GM23338 (cell line): ENCODE data around the gene REPIN1. TPM values are rescaled to one million over a fixed set of nuclear protein-coding genes. Genes with fewer than 3 reads are reported as not detected.

ENCODE experiments used
- ATAC-seq: fragments of 200-7000 bp; cut with Tn5 transposase; 3 replicates; pipeline ENCODE4 v1.9.1; 2020
- DNase-seq: peaks from one replicate; pipeline ENCODE4 v3.0.0-alpha.2; 2015; ENCODE audit warnings: low spot score
- H2AFZ ChIP-seq: fragments of 200-600 bp; sonication (generic); 2 replicates; pipeline ENCODE4 v1.8.0; 2016; ENCODE audit warnings: antibody characterized with exemption, mild to moderate bottlenecking, moderate library complexity
- H3F3A ChIP-seq: fragments of 200-600 bp; sonication (generic); replicated peaks from 2 replicates; pipeline ENCODE4 v1.8.0; 2017; ENCODE audit warnings: antibody characterized with exemption, mixed run types, low read depth
- H3K27ac ChIP-seq: fragments of 200-600 bp; sonication (generic); 2 replicates; pipeline ENCODE4 v1.6.1; 2016; ENCODE audit warnings: low read depth
- H3K27me3 ChIP-seq: fragments of 200-600 bp; sonication (generic); 2 replicates; pipeline ENCODE4 v1.8.0; 2016; ENCODE audit warnings: mild to moderate bottlenecking, mixed run types, moderate library complexity; ENCODE audit not compliant: insufficient read depth
- H3K36me3 ChIP-seq: fragments of 200-600 bp; sonication (generic); 2 replicates; pipeline ENCODE4 v1.8.0; 2016; ENCODE audit warnings: mild to moderate bottlenecking; ENCODE audit not compliant: insufficient read depth
- H3K4me1 ChIP-seq: fragments of 200-600 bp; sonication (generic); 2 replicates; pipeline ENCODE4 v1.8.0; 2016; ENCODE audit warnings: mild to moderate bottlenecking, moderate library complexity; ENCODE audit not compliant: insufficient read depth
- H3K4me2 ChIP-seq: fragments of 200-600 bp; sonication (generic); 2 replicates; pipeline ENCODE4 v1.7.1; 2017; ENCODE audit warnings: mixed run types
- H3K4me3 ChIP-seq: fragments of 200-600 bp; sonication (generic); 2 replicates; pipeline ENCODE4 v1.6.1; 2016; ENCODE audit warnings: mixed run types
- H3K79me2 ChIP-seq: fragments of 200-600 bp; sonication (generic); replicated peaks from 2 replicates; pipeline ENCODE4 v1.8.0; 2017; ENCODE audit warnings: mild to moderate bottlenecking; ENCODE audit not compliant: insufficient read depth
- H3K9me2 ChIP-seq: fragments of 200-600 bp; sonication (generic); 2 replicates; pipeline ENCODE4 v1.8.0; 2017; ENCODE audit not compliant: insufficient read depth
- H4K20me1 ChIP-seq: fragments of 200-600 bp; sonication (generic); replicated peaks from 2 replicates; pipeline ENCODE4 v1.8.0; 2017; ENCODE audit warnings: mild to moderate bottlenecking; ENCODE audit not compliant: insufficient read depth
- H3K27ac Mint-ChIP-seq: 2 replicates; pipeline ENCODE4 v1.8.0; 2020; ENCODE audit warnings: inconsistent platforms, mild to moderate bottlenecking, moderate library complexity, mixed read lengths
- H3K27me3 Mint-ChIP-seq: 3 replicates; pipeline ENCODE4 v1.8.0; 2022; ENCODE audit warnings: low read depth, mild to moderate bottlenecking, moderate library complexity, mixed read lengths, inconsistent platforms; ENCODE audit not compliant: insufficient read depth, poor library complexity
- H3K36me3 Mint-ChIP-seq: 3 replicates; pipeline ENCODE4 v1.8.0; 2021; ENCODE audit warnings: low read depth, mild to moderate bottlenecking, inconsistent platforms, moderate library complexity, mixed read lengths
- H3K4me1 Mint-ChIP-seq: 3 replicates; pipeline ENCODE4 v1.8.0; 2020; ENCODE audit warnings: mild to moderate bottlenecking, inconsistent platforms, mixed read lengths
- H3K4me3 Mint-ChIP-seq: 3 replicates; pipeline ENCODE4 v1.8.0; 2021; ENCODE audit warnings: moderate library complexity, mild to moderate bottlenecking, inconsistent platforms, mixed read lengths
- H3K9me3 Mint-ChIP-seq: 3 replicates; pipeline ENCODE4 v1.8.0; 2020; ENCODE audit warnings: moderate library complexity, mild to moderate bottlenecking, inconsistent platforms, mixed read lengths
- CTCF ChIP-seq, 2 experiments: fragments of 200-600 bp in 1 of 2; sonication (generic) in 1 of 2; conservative IDR thresholded peaks; 2 replicates each; pipeline versions ENCODE4 v1.5.1 to v1.6.1; 2016 to 2017; ENCODE audit warnings: antibody characterized with exemption in 2 of 2, low read depth in 2 of 2, mild to moderate bottlenecking in 2 of 2, moderate library complexity in 1 of 2
- NANOG ChIP-seq: IDR thresholded peaks from 2 replicates; pipeline ENCODE4 v1.6.1; 2016; ENCODE audit warnings: antibody characterized with exemption, borderline replicate concordance
- REST ChIP-seq: IDR thresholded peaks from one replicate; pipeline ENCODE4 v1.6.1; 2018; ENCODE audit warnings: antibody characterized with exemption; ENCODE audit not compliant: unreplicated experiment
- ZNF462 ChIP-seq: fragments of 250-450 bp; sonication (Bioruptor Pico); IDR thresholded peaks from 2 replicates; pipeline ENCODE4 v1.5.0; 2020; ENCODE audit warnings: mild to moderate bottlenecking, moderate library complexity
- polyA plus RNA-seq: library from polyadenylated mRNA; unstranded; fragments of >200 nt; fragmentation: Nextera tagmentation; extraction: Ambion mirVana; gene quantifications from 2 replicates; pipeline ENCODE4 v1.2.1, GENCODE V29; 2016
- total RNA-seq: library from RNA; depleted of rRNA; stranded (reverse); fragments of >200 nt; shearing (Covaris generic); gene quantifications from 2 replicates; pipeline ENCODE4 v1.2.3, GENCODE V29; 2014

The REPIN1 gene
- total and polyA plus RNA-seq, 2 experiments from 2014 or later = 29.8 to 156 TPM

GRCh38 chr7:150327308-150327707 is 41.3 kb upstream of the REPIN1 start:
- H3K36me3 Mint-ChIP-seq = peaks cover 40% of the 10 kb centered on the region
- peaks cover 41% of the 10 kb centered on the region for H3K4me1 ChIP-seq
- H3K9me2 ChIP-seq = peaks cover 2% of the 10 kb centered on the region; the same call in 1 of the 2 replicates
- H3K9me3 Mint-ChIP-seq = no peaks in the 10 kb centered on the region; the same call in 2 of the 3 replicates
- no peak overlapping the region for H3K27ac ChIP-seq
- H3K27me3 ChIP-seq = no peaks in the 10 kb centered on the region
- H3K4me3 ChIP-seq = no peak overlapping the region
- DNase-seq = no peak
- H4K20me1 ChIP-seq = no peaks in the 10 kb centered on the region
- TF ChIP-seq REST (no peak), NANOG (no peak)
- H3K36me3 ChIP-seq = peaks cover 32% of the 10 kb centered on the region
- peaks cover 22% of the 10 kb centered on the region for H3F3A ChIP-seq
- ATAC-seq = no peak
- H3K27me3 Mint-ChIP-seq = peaks cover 15% of the 10 kb centered on the region
- peaks cover 41% of the 10 kb centered on the region for H3K4me1 Mint-ChIP-seq
- no peak overlapping the region for H3K4me2 ChIP-seq
- peaks cover 52% of the 10 kb centered on the region for H3K79me2 ChIP-seq
- no peak overlapping the region for H2AFZ ChIP-seq
- no peak overlapping the region for H3K4me3 Mint-ChIP-seq
- H3K27ac Mint-ChIP-seq = no peak overlapping the region

GRCh38 chr7:150329331-150330120 is 39.1 kb upstream of the REPIN1 start:
- H3K27ac ChIP-seq = peak overlapping the region; percentile 95

More at GRCh38 chr7:150329331-150330120, 39.1 kb upstream of the REPIN1 start:
- H3K36me3 Mint-ChIP-seq = peaks cover 58% of the 10 kb centered on the region
- DNase-seq (peak; percentile 93), ATAC-seq (peak; percentile 97)
- Histone ChIP-seq H3F3A (peaks cover 22% of the 10 kb centered on the region), H3K36me3 (peaks cover 32% of the 10 kb centered on the region), H3K4me3 (peak overlapping the region; percentile 28; the same call in 1 of the 2 replicates), H3K79me2 (peaks cover 44% of the 10 kb centered on the region), H3K4me2 (peak overlapping the region; percentile 58; the same call in 1 of the 2 replicates), H2AFZ (no peak overlapping the region), H3K27me3 (no peaks in the 10 kb centered on the region), H3K9me2 (no peaks in the 10 kb centered on the region), H4K20me1 (no peaks in the 10 kb centered on the region), H3K4me1 (peaks cover 35% of the 10 kb centered on the region)
- no peaks in the 10 kb centered on the region; the same call in 2 of the 3 replicates for H3K9me3 Mint-ChIP-seq
- TF ChIP-seq CTCF (conservative IDR thresholded peaks at IDR 0.05; ENCODE audit: low read depth in 2 of 2) (0 out of 4 replicates have a peak, but pooled peaks of 1 of the 2 experiments have one; percentile 5), ZNF462 (CRISPR knock-in tag) (peak; percentile 89), NANOG (no peak)
- H3K27ac Mint-ChIP-seq = peak overlapping the region; percentile 93
- peaks cover 18% of the 10 kb centered on the region for H3K27me3 Mint-ChIP-seq
- peaks cover 45% of the 10 kb centered on the region for H3K4me1 Mint-ChIP-seq
- H3K4me3 Mint-ChIP-seq = peak overlapping the region; percentile 11; the same call in 1 of the 3 replicates
